Ureter (tissue), 1 donor: ENCODE measurements around the gene CHD9. TPM values are rescaled to one million over a fixed set of nuclear protein-coding genes. Genes with fewer than 3 reads are reported as not detected.
A peak's percentile ranks its signal among the peaks of the same experiment; 100 is the strongest.

Experiments
- DNase-seq: peaks from one replicate; pipeline ENCODE4 v3.0.0-alpha.2; 2020; ENCODE audit warnings: low spot score
- total RNA-seq: library from RNA; stranded (reverse); gene quantifications from one replicate; pipeline ENCODE4 v1.2.4, GENCODE V29; 2023
- donor health status: DM: yes; HTN: yes; CAD: no.

Gene CHD9
- total RNA-seq, 1 donor from 2014 or later, result 135 TPM

DNA sequence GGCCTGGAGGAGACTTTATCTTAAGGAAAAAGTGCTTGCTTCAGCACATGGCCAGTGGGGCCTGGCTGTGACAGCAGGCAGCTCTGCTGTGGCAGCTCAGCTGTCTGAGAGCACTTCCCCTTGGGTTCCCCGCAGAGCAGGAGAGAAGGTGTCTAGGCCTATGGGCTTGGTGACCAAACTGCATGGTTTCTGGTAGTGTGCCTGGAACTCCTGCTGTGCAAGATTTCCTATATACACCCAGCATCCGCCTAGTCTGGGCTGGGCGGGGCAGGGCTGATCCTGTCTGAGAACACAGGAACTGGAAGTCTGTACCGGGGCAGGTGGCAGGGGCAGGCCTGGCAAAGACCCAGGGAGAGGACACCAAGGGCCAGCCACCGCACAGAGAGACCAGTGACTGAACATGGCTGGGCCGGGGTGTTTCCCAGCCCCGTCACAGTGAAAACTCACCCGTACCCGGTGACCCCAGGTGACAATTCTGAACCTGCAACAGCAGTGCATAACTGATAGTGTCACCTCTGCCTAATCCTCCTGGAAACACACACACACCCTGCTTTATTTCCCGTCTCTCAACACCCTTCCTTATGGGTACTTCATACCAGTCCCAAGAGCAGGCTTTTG lies 39.3 kb downstream of the CHD9 start:
- DNase-seq, result peak; percentile 77

GRCh38 chr16:53097190-53097589 lies 42.4 kb downstream of the CHD9 start:
- no peak for DNase-seq

GRCh38 chr16:53098526-53099317 lies 43.9 kb downstream of the CHD9 start:
- DNase-seq, result peak; percentile 87

DNA sequence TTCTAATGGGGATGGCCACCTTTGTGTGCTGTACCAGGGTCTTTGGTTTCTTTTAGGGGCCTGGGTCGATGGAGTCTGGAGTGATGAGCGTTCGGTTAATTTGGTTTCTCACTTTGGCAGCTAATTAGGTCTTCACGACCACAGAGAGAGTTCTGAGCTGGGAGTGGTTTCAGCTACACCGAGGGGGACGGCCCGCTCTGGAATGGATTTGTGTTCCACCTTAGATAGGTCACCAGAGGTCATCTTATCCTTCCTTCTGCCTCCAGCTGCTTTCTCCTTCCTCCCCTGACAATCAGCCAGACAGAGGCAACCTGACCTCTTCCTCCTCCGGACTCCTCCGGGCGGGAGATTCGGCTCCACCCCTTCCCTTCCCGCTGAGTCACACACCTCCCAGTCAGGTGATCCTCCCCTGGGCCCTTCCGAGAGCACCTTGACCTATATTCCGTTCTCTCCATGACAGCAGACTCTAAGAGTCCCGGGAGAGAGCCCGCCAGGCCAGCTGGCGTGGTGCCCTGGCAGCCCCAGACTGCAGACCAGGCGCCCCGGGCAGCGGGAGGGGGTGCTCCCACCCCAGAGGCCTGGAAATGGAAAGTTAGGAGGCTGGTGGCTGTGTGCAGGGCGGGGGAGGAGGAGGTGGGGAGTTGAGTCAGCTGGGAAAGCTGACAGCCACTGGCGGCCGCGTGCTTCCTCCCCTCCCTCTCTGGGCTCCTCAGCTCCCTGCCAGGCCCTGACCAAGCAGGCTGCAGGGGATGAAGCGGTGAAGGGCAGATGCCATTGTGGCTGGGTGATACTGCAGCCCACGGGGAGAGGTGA lies 44.7 kb downstream of the CHD9 start:
- DNase-seq, result peak; percentile 93

- no peak for DNase-seq
These were observed 45.4 kb downstream of the CHD9 start for GRCh38 chr16:53100131-53100748.

DNA sequence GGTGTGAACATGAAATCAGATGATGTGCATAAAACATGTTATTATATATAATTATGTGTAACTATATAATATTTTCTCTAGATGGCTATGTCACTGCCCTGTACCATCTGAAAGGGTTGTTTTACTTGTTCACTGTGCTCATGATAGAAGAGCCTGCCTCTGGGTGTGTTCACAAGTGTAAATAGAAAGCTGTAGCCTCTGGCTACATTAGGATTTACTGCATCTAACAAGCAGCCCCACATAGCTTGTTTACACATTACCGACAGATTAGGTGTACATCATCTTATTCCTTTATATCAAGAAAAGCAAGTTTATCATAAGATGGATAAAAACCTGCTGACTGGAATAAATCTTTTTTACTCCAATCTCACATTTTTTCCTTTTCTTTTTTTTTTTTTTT lies 46.1 kb downstream of the CHD9 start:
- DNase-seq, result no peak

- DNase-seq, result no peak
These were observed 49.0 kb downstream of the CHD9 start for GRCh38 chr16:53103811-53104210.

DNA sequence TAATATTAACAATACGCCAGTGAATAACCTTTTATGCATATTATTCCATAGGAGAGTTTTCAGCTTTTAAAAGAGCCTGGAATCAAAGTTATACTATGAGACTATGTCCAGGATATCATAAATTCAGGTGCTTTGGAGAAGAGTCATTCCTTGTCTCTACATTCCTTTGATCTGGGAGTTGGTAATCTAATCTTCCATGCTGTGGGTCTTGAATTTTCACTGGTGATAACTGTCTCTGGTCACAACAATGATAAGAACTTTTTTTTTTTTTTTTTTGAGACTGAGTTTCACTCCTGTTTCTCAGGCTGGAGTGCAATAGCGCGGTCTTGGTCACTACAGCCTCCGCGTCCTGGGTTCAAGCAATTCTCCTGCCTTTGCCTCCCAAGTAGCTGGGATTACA lies 50.8 kb downstream of the CHD9 start:
- DNase-seq, result no peak

DNA sequence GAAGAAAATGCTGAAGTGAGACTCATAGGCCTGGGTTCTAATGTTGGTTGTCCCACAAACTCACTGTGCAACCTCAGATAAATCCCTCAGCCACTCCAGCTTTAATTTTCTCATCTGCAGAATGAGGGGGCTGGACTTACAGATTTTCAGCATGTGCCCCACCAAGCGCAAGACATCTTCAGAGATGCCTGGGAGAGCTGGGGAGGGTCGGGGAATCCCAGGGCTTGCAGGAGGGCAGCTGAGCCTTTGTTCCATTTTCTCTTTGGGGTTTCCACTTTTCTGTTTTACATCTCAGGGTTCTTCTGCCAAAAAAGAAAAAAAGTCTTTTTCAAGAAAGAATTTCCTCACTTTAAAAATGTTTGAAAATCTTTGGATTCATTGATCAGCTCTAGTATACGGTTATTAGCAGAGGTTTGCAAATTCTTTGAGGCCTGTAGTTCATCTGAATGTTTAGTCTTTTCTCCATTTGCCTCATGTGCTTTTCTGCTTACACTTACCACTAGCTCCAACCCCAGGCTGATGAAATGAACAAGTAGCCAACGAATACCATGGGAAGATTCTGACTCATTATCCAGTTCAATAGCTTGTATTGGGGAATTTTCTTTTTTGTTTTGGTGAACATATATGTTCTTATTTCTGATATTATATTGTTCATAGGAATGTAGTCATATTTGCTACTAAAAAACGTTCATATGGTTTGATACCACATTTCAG lies 56.4 kb downstream of the CHD9 start:
- peak; percentile 2 for DNase-seq

GRCh38 chr16:53112015-53112414 lies 57.2 kb downstream of the CHD9 start:
- DNase-seq, result no peak

DNA sequence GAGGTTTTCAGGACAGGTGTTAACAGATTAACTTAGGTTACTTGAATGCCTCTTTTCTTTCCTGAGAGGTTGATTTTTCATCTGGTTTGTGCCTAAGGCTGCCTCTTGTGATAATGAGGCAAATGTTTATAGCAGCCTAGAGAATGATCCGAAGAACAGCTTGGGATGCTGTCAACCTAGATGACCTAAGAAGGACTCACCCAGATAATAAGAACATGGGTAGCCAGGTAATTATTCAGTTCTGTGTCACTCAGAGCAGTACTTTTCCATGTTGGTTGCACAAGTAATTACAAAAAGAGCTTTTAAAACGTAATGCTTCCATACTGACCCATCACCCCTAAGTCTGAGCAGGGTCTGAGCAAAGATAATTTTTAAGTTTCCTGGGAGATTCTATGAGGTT lies 60.3 kb downstream of the CHD9 start:
- no peak for DNase-seq

- DNase-seq, result no peak
These were observed 61.0 kb downstream of the CHD9 start for GRCh38 chr16:53115773-53116172.

- DNase-seq, result no peak
These were observed 66.3 kb downstream of the CHD9 start for GRCh38 chr16:53121043-53121620.

DNA sequence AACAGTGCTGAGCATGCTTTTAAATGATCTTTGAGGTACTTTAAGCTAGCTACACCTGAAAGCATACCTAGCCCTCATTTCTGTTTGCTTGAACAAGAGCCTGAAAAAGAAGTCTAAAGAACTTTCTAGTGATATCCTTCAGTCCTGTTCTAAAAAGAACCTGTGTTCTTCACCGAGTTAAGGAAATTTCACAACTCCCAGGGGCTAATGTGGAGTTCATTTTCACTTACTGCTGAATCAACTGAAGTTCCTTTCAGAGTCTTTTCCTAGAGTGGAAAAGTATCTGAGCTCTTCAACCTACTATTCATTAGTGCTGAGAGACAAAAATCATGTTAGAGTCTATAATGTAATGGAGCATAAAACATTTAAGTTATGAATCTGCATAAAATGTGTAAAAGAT lies 66.9 kb downstream of the CHD9 start:
- DNase-seq, result no peak

GRCh38 chr16:53123747-53124146 lies 69.0 kb downstream of the CHD9 start:
- DNase-seq, result no peak

GRCh38 chr16:53126390-53126789 lies 71.6 kb downstream of the CHD9 start:
- no peak for DNase-seq

DNA sequence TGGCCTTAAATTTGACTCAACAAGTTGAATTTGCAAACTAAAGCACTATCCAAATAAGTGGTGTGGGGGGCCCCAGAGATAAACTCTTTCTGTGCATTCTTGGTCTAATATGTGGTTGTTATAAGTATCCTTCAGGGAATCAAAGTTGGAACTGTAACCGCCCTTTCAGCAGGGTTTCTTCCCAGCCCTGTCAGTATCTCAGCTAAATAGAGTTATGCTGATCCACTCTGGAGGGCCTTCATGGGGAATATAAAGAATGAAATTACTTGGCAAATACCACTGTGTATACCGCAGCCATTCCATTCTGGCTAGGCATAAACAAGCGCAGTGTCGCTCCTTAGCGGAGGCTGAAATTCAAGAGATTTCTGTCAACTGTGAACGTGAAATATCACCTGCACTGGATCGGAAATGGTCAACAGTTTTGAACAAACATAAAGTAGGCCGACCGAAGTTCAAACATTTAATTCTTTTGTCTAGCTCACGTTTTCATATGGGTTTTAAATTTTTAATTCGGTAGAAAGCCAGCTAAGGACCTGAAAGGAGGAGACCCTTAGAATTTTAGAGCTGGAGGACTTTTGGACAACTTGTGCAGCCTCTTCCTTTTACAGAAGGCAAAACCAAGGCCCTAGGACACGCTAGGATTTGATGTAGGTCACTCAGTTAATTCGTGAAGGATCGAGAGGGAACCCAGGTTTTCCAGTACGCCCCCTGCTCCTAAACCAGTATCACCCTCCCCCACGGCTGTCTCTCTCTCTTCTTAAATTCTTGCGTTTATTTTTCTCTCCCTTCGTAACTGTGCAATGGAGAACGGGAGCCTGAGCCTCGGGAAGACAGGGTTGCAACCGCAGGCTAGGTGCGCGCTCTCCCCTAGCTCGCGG lies 74.7 kb downstream of the CHD9 start:
- no peak for DNase-seq

GRCh38 chr16:53130159-53131049 lies 75.6 kb downstream of the CHD9 start:
- peak; percentile 96 for DNase-seq

DNA sequence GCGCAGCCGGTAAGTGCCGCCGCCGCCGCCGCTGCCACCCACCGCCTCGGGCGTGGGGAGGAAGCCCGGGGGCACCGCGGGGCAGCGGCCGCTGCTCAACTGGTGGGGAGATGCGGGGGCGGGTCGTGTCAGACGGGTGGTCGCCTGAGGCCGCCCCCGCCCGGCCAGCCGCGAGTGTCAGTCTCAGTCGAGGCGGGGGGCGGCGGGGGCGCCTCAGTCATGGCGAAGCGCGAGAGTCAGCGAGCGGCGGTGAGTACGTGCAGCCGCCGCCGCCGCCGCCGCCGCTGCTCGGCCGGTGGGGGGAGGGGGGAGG lies 76.2 kb downstream of the CHD9 start:
- DNase-seq, result no peak
